Mesothelial cell of epicardium (in vitro differentiated cells): ENCODE measurements around the gene P2RY13. TPM values are rescaled to one million over a fixed set of nuclear protein-coding genes. Genes with fewer than 3 reads are reported as not detected.

ENCODE experiments used
- DNase-seq, 2 experiments: peaks; one replicate each; pipeline ENCODE4 v3.0.0; 2021; ENCODE audit warnings: low spot score in 2 of 2; ENCODE audit not compliant: unreplicated experiment in 2 of 2
- H3K27ac Mint-ChIP-seq: 2 replicates; pipeline ENCODE4 v1.8.0; 2021; ENCODE audit warnings: mixed read lengths
- H3K27me3 Mint-ChIP-seq: 2 replicates; pipeline ENCODE4 v1.8.0; 2021; ENCODE audit warnings: low read depth, mixed read lengths
- H3K36me3 Mint-ChIP-seq: 2 replicates; pipeline ENCODE4 v1.8.0; 2021; ENCODE audit warnings: mixed read lengths
- H3K4me1 Mint-ChIP-seq: 2 replicates; pipeline ENCODE4 v1.8.0; 2021; ENCODE audit warnings: mixed read lengths
- H3K4me3 Mint-ChIP-seq: 2 replicates; pipeline ENCODE4 v1.8.0; 2021; ENCODE audit warnings: mild to moderate bottlenecking, moderate library complexity, mixed read lengths
- H3K9me3 Mint-ChIP-seq: 2 replicates; pipeline ENCODE4 v1.8.0; 2021; ENCODE audit warnings: mixed read lengths
- total RNA-seq: library from RNA; stranded (reverse); gene quantifications from 3 replicates; pipeline ENCODE4 v1.2.1, GENCODE V29; 2021
- TF ChIP-seq, protein P1 (sequence below): fragments of 200-600 bp; sonication (generic); IDR thresholded peaks from one replicate; pipeline ENCODE4 v1.5.0; 2021; ENCODE audit warnings: antibody characterized with exemption; ENCODE audit not compliant: unreplicated experiment

Gene P2RY13
- total RNA-seq, 1 donor from 2014 or later, result not detected

DNA sequence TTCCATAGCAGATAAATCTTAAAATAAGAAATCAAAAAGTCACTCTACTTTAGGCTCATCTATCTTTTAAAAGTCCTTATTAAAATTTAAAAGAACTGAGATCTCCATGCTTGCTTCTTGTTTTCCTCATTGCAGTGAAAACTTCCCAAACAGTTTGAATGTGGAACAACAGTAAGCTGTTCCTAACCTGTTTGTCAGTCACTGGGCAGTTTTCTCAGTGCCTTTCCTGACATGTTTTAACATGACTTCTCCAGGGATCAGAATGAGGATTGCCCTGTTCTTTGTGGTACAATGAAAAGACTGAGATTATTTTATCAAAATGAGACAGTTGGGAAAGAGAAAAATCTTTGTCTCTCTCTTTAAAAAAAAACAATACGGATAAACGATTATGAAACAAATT is 13.5 kb downstream of the P2RY13 start:
- Mint-ChIP-seq H3K4me1 (peaks cover 48% of the 10 kb centered on the region), H3K4me3 (peak overlapping the region; percentile 42), H3K27me3 (no peaks in the 10 kb centered on the region)

GRCh38 chr3:151315136-151315535 is 14.2 kb downstream of the P2RY13 start:
- Mint-ChIP-seq H3K36me3 (peaks cover 5% of the 10 kb centered on the region), H3K9me3 (peaks cover 7% of the 10 kb centered on the region), H3K27me3 (no peaks in the 10 kb centered on the region), H3K4me1 (peaks cover 40% of the 10 kb centered on the region), H3K4me3 (peak overlapping the region; percentile 17), H3K27ac (peak overlapping the region; percentile 94)
- no peak for DNase-seq
- TF ChIP-seq, protein P1, sequence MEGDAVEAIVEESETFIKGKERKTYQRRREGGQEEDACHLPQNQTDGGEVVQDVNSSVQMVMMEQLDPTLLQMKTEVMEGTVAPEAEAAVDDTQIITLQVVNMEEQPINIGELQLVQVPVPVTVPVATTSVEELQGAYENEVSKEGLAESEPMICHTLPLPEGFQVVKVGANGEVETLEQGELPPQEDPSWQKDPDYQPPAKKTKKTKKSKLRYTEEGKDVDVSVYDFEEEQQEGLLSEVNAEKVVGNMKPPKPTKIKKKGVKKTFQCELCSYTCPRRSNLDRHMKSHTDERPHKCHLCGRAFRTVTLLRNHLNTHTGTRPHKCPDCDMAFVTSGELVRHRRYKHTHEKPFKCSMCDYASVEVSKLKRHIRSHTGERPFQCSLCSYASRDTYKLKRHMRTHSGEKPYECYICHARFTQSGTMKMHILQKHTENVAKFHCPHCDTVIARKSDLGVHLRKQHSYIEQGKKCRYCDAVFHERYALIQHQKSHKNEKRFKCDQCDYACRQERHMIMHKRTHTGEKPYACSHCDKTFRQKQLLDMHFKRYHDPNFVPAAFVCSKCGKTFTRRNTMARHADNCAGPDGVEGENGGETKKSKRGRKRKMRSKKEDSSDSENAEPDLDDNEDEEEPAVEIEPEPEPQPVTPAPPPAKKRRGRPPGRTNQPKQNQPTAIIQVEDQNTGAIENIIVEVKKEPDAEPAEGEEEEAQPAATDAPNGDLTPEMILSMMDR, result no peak

More for the DNA sequence above, 13.5 kb downstream of the P2RY13 start:
- no peak for DNase-seq
- peaks cover 5% of the 10 kb centered on the region for H3K36me3 Mint-ChIP-seq
- peak overlapping the region; percentile 94 for H3K27ac Mint-ChIP-seq
- TF ChIP-seq, protein P1, result no peak
- peaks cover 7% of the 10 kb centered on the region for H3K9me3 Mint-ChIP-seq

DNA sequence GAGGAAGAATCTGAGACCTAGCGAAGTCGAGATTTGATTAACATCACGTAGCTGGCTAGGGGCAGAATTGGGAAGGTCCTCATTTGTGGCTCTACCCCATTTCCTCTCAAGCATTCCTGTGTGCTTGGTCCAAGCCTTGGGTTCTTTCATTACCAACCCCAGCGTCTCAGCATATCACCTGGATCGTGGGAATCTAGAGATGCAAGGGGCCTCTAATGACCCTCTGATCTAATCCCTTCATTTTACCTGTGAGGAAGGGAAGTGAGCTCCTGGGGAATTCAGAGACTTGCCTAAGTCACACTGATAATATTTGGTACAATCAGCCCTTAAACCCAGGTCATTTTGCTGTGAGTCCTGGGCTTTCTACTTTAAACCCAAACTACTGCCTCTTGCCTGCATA is 14.8 kb downstream of the P2RY13 start:
- H3K27ac Mint-ChIP-seq, result peak overlapping the region; percentile 94
- H3K4me1 Mint-ChIP-seq, result peaks cover 35% of the 10 kb centered on the region
- H3K4me3 Mint-ChIP-seq, result no peak overlapping the region
- H3K36me3 Mint-ChIP-seq, result peaks cover 5% of the 10 kb centered on the region
- peaks cover 7% of the 10 kb centered on the region for H3K9me3 Mint-ChIP-seq
- DNase-seq, result no peak
- TF ChIP-seq, protein P1, result no peak
- no peaks in the 10 kb centered on the region for H3K27me3 Mint-ChIP-seq

GRCh38 chr3:151314137-151314536 is 15.2 kb downstream of the P2RY13 start:
- Mint-ChIP-seq H3K9me3 (peaks cover 7% of the 10 kb centered on the region), H3K4me1 (peaks cover 36% of the 10 kb centered on the region), H3K36me3 (peaks cover 5% of the 10 kb centered on the region), H3K27ac (no peak overlapping the region), H3K4me3 (no peak overlapping the region), H3K27me3 (no peaks in the 10 kb centered on the region)
- TF ChIP-seq, protein P1, result no peak
- no peak for DNase-seq

- no peak overlapping the region for H3K4me3 Mint-ChIP-seq
- H3K27ac Mint-ChIP-seq, result no peak overlapping the region
- H3K4me1 Mint-ChIP-seq, result peaks cover 25% of the 10 kb centered on the region
- no peak for DNase-seq
- H3K27me3 Mint-ChIP-seq, result no peaks in the 10 kb centered on the region
- H3K9me3 Mint-ChIP-seq, result peaks cover 7% of the 10 kb centered on the region
- TF ChIP-seq, protein P1, result no peak
- H3K36me3 Mint-ChIP-seq, result peaks cover 5% of the 10 kb centered on the region
Measured at GRCh38 chr3:151312972-151313371, 16.4 kb downstream of the P2RY13 start.

DNA sequence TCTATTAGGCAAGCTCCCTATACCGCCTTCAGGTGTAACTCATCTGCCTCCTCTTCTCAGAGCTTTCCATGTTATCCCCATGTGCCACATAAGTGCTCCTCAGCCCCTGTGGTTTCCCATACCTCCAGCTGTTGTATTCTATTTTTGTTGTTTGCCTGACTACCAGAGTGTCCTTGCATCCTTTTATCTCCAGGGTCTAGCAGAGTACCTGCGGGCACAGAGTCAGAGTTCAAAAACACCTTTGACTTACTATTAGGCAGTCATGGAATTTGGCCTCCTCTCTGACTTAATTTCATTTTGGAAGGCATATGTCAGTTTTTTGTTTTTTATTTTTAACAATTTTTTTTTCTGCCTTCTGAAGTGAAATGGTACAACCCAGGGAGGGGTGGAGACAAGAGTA is 19.8 kb downstream of the P2RY13 start:
- Mint-ChIP-seq H3K36me3 (no peaks in the 10 kb centered on the region), H3K27me3 (no peaks in the 10 kb centered on the region), H3K27ac (no peak overlapping the region), H3K9me3 (no peaks in the 10 kb centered on the region), H3K4me3 (no peak overlapping the region), H3K4me1 (peaks cover 29% of the 10 kb centered on the region)
- no peak for DNase-seq
- TF ChIP-seq, protein P1, result no peak
